ENCODE data around the gene ASRGL1. TPM values are rescaled to one million over a fixed set of nuclear protein-coding genes. Genes with fewer than 3 reads are reported as not detected.

The ASRGL1 gene
- total RNA-seq, 1 experiment from 2014 or later, result 7.2 TPM

DNA sequence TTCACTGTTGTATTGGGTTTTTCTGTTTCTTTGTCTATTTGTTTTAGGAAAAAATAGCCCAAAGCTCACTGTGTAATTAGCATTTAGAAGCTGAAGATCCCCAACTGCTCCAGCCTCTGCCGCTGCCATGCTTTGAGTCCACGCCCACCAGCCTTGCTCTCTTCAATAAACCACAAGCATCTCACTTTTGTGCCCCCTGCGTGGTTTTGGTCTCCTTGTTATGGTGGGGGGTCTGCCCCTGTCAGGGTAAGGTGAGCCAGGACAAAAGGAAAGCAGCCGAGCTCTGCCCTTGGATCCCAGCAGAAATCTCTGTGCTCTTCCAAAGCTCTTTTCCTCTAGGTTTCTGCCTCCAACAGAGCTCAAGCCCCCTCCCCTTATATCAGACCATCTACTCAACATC lies 85.8 kb downstream of the ASRGL1 start:
- no peak for DNase-seq (ENCODE audit: low read depth, low spot score)
- in situ Hi-C loops (cut with HindIII; ENCODE audit: low pct_unique_long_range_greater_than_20kb, low sequenced_read_pairs), result no loop called here

DNA sequence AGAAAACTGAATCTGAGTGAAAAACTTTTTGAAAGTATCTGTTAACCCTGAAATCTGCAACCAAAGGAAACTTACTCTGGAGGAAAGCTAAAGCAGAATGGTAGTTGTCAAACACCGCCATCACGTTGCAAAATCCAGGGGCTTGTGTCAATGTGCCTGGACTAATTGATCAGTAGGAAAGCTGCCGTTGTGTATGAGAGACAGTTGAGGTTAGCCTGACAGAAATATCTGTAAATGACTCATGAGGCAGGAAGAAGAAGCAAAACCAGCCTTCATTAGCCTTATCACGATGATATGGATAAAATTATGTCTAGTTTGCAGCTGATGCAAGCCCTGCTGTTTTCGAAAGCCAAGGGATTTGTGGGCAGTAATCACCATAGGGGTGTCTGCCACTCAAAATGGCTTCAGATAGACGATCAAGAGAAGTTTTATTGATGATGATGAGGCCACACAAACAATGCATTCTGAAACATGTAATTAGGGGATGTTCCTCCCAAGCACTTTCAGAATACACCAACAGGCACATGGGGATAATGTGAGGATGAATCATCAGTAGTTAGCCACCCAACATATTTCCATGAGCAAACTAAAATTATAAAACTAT lies 90.5 kb downstream of the ASRGL1 start:
- in situ Hi-C loops (cut with HindIII; ENCODE audit: low pct_unique_long_range_greater_than_20kb, low sequenced_read_pairs), result no loop called here

DNA sequence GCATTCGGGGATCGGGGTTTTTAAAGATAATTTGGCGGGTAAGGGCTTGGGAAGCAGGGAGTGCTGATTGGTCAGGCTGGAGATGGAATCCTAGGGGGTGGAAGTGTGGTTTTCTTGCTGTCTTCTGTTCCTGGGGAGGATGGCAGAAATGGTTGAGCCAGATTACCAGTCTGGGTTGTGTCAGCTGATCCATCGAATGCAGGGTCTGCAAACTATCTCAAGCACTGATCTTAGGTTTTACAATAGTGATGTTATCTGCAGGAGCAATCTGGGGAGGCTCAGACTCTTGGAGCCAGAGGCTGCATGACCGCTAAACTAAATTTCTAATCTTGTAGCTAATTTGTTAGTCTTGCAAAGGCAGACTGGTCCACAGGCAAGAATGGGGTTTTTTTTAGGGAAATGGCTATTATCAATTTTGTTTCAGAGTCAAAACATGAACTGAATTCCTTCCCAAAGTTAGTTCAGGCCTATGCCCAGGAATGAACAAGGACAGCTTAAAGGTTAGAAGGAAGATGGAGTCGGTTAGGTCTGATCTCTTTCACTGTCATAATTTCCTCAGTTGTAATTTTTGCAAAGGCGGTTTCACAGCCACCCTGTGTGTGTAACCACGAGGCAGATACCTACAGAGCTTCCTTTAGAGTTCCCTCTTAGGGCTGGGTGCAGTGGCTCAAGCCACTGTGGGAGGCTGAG lies 91.8 kb downstream of the ASRGL1 start:
- in situ Hi-C loops (cut with HindIII; ENCODE audit: low pct_unique_long_range_greater_than_20kb, low sequenced_read_pairs), result no loop called here

More for the DNA sequence above, 90.5 kb downstream of the ASRGL1 start:
- DNase-seq (ENCODE audit: low read depth, low spot score), result peak; percentile 37

DNA sequence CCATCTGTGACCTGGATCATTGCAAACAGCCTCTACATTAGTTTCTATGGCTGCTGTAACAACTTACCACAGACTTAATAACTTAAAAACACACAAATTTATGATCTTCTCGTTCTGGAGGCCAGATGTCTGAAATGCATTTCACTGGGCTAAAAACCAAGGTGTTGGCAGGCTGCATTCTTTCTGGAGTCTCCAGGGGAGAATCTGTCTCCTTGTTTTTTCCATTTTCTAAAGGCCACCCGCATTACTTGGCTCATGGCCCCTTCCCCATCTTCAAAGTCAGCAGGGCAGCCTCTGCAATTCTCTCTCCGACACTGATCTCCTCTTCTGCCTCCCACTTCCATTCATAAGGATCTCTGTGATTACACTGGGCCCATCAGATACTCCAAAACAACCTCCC lies 93.2 kb downstream of the ASRGL1 start:
- in situ Hi-C loops (cut with HindIII; ENCODE audit: low pct_unique_long_range_greater_than_20kb, low sequenced_read_pairs), result no loop called here
- DNase-seq (ENCODE audit: low read depth, low spot score), result no peak

More for the DNA sequence above, 91.8 kb downstream of the ASRGL1 start:
- no peak for DNase-seq (ENCODE audit: low read depth, low spot score)

DNA sequence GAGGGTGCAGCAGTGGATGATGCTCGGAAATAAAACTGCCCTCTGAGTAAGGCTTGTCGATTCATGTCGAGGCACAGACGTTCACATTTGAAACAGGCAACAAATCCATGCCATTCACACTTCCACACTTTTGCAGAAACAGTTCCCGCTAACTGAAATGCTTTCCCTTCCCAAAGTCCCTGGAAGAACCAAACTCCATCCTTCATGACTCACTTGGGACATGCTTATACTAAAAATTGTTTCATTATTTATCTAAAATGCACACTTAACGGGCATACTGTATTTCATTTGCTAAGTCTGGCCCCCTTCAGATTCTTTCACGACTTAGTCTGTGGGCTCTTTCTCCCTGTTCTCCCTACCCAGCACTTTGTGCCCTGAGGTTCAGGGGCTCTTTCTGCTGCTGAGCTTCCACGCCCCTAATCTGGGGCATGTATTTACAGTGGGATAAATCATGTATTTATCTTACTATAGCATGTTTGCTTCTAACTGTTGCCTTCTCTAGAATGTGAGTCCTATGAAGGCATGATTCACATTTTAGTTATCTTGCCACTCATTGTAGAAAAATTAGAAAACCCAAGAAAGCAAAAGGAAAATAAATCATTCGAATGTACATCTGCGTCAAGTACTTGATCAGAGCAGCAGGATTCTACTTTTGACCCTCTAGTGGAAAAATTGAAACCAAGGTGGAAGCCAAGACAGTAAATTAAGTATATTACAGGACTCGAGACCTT lies 94.1 kb downstream of the ASRGL1 start:
- in situ Hi-C loops (cut with HindIII; ENCODE audit: low pct_unique_long_range_greater_than_20kb, low sequenced_read_pairs), result no loop called here
- DNase-seq (ENCODE audit: low read depth, low spot score), result no peak

DNA sequence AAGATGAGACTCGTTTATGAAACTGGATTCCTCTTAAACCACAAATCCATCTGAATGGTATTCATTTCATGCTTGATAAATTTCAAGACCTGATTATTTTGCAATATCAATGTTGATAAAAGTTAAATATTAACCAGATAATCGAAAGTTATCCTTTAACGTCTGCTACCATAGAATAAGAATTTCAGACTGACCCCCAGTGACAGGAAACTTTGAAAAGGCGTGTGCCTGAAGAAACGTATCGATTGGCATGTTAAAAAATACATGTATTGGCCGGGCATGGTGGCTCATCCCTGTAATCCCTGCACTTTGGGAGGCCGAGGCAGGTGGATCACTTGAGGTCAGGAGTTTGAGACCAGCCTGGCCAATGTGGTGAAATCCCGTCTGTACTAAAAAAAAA lies 95.4 kb downstream of the ASRGL1 start:
- in situ Hi-C loops (cut with HindIII; ENCODE audit: low pct_unique_long_range_greater_than_20kb, low sequenced_read_pairs), result no loop called here
- no peak for DNase-seq (ENCODE audit: low read depth, low spot score)

DNA sequence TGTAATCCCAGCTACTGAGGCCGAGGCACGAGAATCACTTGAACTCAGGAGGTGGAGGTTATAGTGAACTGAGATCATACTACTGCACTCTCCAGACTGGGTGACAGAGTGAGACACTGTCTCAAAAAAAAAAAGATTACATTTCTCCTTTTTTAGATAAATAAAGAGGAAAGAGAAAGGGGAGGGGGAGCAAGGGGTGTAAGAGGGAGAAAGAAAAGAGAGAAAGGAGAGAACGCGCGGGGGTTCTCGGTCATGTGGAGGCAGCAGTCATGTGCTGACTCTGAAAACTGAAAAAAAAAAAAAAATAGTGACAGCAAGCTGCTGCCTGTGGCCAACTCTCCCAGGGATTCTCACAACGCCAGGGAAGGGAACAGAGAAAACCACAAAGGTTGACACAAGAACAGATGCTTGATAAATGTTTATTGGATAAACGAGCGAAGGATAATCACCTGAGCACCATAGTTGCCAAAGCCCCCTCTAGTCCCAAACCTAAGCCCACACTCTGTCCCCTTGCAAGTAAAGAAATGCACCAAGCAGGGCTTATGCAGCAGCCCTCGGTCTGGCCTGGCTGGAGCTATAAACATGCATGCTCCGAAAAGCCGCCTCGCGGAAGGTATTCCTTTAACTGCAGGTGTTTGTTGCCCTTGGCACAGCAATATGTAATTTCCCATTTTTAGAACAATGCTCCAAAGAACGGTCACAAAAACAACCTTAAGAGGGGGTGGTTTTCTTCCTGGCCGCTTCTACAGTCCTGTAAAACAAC lies 96.1 kb downstream of the ASRGL1 start:
- DNase-seq (ENCODE audit: low read depth, low spot score), result no peak
- in situ Hi-C loops (cut with HindIII; ENCODE audit: low pct_unique_long_range_greater_than_20kb, low sequenced_read_pairs), result no loop called here

DNA sequence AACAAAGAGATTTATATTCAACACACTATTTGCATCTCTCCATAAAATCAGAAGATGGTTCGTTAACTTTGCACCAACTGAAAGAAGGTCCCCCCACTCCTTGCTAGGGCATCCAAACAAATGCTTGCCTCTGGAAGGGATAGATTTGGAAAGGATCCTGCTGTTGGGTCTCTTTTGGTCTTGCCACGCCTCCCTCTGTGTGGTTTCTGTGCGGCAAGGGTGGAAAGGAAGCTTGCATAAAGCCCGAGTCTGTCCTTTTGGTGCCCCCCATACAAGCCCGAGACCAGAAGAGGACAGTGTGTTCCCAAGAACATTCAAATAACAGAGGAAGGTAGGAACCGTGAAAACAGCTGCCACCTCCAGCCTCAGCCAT lies 96.6 kb downstream of the ASRGL1 start:
- in situ Hi-C loops (cut with HindIII; ENCODE audit: low pct_unique_long_range_greater_than_20kb, low sequenced_read_pairs), result no loop called here
- no peak for DNase-seq (ENCODE audit: low read depth, low spot score)

DNA sequence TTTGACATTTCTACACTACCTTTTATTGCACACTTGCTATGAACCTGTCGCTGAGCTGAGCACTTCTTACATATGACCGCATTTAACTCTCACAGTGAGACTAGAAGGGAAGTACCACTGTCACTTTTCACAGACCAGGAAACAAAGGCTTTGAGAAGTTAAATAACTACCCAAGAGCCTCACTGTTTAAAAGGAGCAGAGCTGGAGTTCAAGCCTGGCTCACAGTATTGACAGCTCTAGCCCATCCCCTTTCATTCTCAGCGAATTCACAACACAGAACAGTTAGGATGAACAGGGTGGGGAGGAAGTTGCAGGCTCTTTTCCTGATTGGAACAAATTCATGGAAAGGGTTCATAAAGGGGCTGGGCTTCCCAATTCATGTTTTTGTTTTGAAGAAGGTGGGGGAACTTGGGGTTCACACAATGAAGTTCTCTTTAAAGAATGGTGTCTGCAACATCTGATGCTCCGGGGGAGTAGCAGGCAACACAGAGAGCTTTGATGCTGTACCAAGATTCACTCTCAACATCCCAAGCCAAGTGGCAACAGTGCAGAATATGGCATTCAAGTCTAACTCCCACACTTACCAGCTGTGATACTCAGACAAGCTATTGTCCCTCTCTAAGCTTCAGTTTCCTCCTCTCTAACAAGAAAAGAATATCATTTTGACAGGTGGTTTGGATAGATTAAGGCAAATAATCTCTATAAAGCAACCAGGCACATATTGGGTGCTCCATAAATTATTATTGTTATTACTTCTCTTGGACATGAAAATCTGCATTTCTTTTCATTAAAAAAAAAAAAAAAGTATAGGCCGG lies 98.8 kb downstream of the ASRGL1 start:
- no peak for DNase-seq (ENCODE audit: low read depth, low spot score)
- in situ Hi-C loops (cut with HindIII; ENCODE audit: low pct_unique_long_range_greater_than_20kb, low sequenced_read_pairs), result no loop called here

DNA sequence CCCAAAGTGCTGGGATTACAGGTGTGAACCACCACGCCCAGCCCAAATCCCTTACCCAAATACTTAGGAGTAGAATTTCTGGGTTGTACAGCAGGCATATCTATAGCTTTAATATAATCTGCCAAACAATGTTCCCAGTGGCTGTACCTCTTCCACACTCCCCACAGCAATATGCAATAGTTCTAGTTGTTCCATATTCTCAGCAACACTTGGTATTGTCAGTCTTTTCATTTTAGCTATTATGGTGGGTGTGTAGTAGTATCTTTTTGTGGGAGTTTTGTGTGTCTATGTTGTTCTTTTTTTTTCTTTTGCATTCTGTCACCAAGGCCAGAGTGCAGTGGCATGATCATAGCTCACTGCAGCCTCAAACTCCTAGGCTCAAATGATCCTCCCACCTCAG lies 100.4 kb downstream of the ASRGL1 start:
- DNase-seq (ENCODE audit: low read depth, low spot score), result no peak
- in situ Hi-C loops (cut with HindIII; ENCODE audit: low pct_unique_long_range_greater_than_20kb, low sequenced_read_pairs), result no loop called here

DNA sequence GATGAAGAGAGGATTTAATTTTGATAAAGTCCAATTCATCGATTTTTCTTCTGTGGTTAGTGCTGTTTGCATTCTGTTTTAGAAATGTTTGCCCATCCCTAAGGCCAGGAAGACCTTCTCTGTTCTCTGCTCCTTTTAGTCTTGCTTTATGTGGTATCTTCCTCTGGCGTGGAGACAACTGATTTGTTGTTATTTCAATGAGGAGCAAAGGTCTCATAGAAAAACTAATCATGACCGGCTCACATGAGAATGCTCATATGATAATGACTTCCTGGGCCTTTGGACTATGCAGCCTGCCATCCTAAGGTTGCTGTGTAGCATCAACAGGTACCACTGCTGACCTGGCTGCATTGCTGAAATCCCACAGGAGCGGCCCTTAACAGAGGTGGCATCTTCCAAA lies 101.4 kb downstream of the ASRGL1 start:
- in situ Hi-C loops (cut with HindIII; ENCODE audit: low pct_unique_long_range_greater_than_20kb, low sequenced_read_pairs), result no loop called here
- DNase-seq (ENCODE audit: low read depth, low spot score), result peak; percentile 74

DNA sequence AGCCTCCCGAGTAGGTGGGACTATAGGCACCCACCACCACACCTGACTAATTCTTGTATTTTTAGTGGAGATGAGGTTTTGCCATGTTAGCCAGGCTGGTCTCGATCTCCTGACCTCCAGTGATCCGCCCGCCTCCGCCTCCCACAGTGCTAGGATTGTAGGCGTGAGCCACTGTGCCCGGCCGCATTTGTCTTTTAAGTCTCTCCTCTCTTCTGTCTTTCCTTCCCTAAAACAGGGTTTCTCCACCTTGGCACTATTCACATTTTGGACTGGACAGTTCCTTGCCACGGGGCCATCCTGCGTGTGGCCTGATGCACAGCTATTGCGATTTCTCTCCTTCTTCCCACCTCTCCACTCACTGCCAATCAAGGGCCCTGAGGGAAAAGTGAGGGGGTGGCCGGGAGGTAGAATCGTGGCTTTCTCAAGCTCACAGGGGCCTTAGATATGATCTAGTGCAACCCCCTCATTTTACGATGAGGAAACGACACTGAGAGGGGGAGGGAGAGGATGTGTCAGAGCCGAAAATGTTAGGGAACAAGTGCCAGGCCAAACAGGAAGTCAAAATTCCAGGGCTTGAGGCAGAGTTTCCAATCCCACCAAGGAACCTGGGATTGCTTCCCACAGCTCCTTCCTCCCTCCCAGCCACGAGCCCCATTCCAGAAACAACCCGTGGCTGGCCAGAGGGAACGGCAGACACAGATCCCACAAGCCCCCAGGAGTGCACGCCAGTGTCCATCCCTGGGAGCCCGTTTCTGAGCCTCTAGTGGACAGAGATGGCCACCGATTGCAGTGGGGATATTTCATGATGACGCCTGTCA lies 102.7 kb downstream of the ASRGL1 start:
- in situ Hi-C loops (cut with HindIII; ENCODE audit: low pct_unique_long_range_greater_than_20kb, low sequenced_read_pairs), result no loop called here
- DNase-seq (ENCODE audit: low read depth, low spot score), result no peak

Other genes starting within 250 kb of the ASRGL1 start
- gene INCENP, start 213.4 kb upstream of the ASRGL1 start, total RNA-seq (2014; rRNA removed; shearing (Covaris generic)), result 54.5 and 61.8 TPM in 2 replicates
- not detected in 2 replicates for gene SCGB1D1, start 147.2 kb upstream of the ASRGL1 start, total RNA-seq (2014; rRNA removed; shearing (Covaris generic))
- gene SCGB2A1, start 128.8 kb upstream of the ASRGL1 start, total RNA-seq (2014; rRNA removed; shearing (Covaris generic)), result not detected in 2 replicates
- 4.5 and 6.0 TPM in 2 replicates for gene SCGB1D2, start 95.2 kb upstream of the ASRGL1 start, total RNA-seq (2014; rRNA removed; shearing (Covaris generic))
- not detected in 2 replicates for gene SCGB2A2, start 67.3 kb upstream of the ASRGL1 start, total RNA-seq (2014; rRNA removed; shearing (Covaris generic))
- gene SCGB1D4, start 38.4 kb upstream of the ASRGL1 start, total RNA-seq (2014; rRNA removed; shearing (Covaris generic)), result not detected in 2 replicates
- gene SCGB1A1, start 81.6 kb downstream of the ASRGL1 start, total RNA-seq (2014; rRNA removed; shearing (Covaris generic)), result not detected in 2 replicates
- 11.3 and 14.3 TPM in 2 replicates for gene AHNAK, start 209.4 kb downstream of the ASRGL1 start, total RNA-seq (2014; rRNA removed; shearing (Covaris generic))
- 1,631 and 1,643 TPM in 2 replicates for gene EEF1G, start 236.4 kb downstream of the ASRGL1 start, total RNA-seq (2014; rRNA removed; shearing (Covaris generic))